GM18870 (cell line): ENCODE results near the gene SEMA7A.
"Not testable (repeated sequence)": the region's sequence is repeated elsewhere in the genome, so short reads cannot be mapped to it uniquely, and the experiment has no call there.

Experiments used
- ATAC-seq: cut with Tn5 transposase; IDR thresholded peaks from one replicate; pipeline ENCODE4 v1.9.1; 2021; ENCODE audit warnings: moderate library complexity; ENCODE audit not compliant: unreplicated experiment

The SEMA7A gene

DNA sequence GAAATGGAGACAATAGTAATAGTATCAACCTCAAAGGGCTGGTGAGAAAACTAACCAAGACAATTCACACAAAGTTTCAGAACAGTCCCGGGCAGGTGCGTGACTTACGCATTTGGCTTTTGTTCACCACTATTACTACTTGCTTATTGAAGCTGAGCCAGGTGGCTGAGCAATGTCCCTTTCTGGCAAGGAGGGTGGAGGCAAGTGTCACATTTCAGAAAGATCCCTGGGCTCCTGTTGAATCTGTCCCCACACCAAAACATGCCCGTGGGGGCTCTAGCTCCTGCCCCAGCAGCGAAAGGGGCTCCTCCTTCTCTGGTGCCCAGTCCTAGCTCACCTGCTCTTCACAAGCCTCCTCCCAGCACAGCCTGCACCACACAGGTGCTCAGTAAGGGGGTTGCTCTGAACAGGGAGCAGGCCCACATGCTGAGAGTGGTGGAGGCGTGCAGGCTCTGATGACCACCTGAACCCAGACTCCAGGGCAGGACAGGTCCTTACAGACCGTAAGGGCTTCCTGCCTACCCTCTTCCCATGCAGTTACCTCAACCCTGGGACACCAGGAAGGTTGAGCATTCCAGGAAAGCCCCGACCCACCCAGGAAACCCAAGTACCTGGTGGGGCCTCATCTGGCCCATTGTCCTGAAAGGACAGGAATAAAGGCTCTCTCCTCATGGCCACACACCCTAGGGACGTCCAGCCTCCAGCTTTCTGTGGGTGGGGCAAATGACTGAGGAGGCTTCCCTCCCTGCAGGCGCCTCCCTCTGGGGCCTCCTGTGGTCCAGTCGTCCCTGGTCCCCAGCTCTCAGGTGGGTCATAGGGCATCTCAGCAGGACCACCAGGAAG, 32.6 kb downstream of the SEMA7A start:
- no peak for ATAC-seq

DNA sequence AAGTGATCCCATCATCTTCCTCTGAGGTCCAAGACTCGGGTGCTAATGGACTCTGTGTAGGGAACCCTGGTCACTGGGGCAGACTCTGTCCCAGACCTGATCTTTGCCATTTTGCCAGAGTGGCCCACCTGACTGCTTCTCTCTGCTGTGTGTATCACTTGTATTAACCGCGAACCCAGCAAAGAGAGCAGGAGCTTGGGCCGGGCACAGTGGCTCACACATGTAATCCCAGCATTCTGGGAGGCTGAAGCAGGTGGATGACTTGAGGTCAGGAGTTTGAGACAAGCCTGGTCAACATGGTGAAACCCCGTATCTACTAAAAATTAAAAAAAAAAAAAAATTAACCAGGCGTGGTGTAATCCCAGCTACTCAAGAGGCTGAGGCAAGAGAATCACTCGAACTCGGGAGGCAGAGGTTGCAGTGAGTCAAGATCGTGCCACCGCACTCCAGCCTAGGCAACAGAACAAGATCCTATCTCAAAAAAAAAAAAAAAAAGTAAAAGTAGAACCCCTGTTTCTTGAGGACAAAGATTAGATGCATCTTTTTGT, 33.4 kb downstream of the SEMA7A start:
- no peak for ATAC-seq

DNA sequence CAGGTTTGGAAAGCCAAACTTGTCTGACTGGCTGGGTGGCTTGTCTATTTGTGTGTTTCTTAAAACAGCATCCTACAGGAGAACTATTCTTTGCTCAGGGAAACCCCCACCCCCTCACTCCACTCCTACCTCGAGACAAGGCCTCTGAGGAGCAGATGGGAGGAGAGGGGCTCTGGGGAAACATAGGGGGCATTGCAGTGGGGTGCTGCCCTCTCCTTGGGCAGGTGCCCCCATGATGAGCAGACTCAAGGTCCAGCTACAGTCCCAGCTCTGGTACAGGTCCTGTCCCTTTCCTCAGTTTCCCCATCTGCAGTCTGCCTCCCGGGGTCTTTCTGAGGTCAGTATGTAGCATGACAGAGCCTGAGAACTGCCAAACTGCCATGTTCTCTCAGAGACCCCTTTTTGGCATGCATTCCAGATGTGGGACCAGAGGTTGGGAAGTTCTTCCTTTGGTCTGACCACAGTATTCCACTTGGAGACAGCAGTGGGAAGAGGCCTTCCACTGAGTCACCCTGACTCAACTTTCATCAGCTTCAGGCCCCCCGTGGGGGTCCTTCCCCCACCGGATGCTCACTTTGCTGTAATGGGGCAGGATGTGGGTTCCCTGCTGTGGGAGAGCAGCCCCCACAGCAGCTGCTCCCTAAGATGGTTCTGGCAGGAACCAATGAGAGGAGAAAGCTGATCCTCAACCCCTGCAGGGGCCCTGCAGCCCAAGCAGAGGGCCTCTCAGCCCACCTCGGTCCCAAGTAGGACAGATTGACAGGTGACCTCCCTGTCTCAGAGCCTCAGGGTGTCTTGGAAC, 34.0 kb downstream of the SEMA7A start:
- ATAC-seq = no peak

DNA sequence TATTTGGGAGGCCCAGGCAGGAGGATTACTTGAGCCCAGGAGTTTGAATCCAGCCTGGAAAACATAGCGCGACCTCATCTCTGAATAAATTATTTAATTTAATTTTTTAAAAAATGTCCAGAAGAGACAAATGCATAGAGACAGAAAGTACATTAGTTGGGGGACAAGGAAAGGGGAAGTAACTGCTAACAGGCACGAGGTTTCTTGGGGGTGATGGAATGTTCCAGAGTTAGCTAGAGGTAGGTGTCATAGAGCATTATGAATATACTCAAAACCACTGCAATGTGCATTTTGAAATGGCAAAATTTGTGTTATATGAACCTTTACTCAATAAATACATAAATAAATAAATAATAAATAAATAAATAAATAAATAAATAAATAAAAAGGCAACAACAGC, 34.7 kb downstream of the SEMA7A start:
- ATAC-seq = no peak

DNA sequence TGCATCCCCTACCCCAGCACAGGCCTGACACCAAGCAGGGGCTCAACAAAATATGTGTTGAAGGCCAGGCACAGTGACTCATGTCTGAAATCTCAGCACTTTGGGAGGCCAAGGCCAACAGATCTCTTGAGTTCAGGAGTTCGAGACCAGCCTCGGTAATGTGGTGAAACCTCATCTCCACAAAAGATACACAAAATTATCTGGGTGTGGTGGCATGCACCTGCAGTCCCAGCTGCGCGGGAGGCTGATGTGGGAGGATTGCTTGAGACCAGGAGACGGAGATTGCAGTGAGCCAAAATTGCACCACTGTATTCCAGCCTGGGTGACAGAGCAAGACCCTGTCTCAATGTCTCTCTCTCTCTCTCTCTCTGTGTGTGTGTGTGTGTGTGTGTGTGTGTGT, 35.6 kb downstream of the SEMA7A start:
- ATAC-seq = no peak

DNA sequence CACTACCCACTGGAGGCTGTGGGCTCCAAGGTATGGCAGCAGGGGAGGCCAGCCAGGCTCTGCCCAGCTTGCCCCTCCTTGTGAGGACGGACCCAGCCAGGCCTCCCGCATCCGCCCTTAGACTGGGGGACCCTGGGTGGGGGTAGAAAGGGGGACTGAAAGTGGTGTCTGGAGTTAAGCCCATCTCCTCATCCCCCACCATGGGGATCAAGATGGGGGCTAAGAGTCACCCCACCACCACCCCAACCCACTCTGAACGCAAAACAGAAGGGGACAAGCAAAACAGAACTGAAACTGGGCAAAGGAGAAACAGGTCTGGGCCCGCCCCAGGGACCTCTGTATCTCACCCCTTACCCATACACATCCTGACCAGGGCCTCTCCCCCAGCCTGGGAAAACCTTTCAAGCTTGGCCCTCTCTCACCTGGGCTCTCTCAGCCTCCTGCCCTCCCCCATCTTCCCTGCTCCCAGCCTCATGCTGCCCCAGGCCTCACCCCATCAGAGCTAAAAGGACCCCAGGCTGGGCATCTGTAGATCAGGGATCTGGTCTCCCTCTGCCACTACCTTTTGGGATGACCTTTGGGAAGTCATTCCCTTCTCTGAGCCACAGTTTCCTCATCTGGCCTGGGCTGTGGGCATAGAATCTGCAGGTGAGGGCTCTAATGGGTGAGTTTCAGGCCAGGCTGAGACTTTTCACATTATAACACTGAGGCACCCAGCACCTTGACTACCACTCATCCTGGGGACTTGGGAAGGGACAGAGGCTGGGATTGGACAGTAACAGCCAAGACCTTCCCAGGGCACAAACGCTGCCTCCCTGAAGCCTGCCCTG, 36.3 kb downstream of the SEMA7A start:
- no peak for ATAC-seq

DNA sequence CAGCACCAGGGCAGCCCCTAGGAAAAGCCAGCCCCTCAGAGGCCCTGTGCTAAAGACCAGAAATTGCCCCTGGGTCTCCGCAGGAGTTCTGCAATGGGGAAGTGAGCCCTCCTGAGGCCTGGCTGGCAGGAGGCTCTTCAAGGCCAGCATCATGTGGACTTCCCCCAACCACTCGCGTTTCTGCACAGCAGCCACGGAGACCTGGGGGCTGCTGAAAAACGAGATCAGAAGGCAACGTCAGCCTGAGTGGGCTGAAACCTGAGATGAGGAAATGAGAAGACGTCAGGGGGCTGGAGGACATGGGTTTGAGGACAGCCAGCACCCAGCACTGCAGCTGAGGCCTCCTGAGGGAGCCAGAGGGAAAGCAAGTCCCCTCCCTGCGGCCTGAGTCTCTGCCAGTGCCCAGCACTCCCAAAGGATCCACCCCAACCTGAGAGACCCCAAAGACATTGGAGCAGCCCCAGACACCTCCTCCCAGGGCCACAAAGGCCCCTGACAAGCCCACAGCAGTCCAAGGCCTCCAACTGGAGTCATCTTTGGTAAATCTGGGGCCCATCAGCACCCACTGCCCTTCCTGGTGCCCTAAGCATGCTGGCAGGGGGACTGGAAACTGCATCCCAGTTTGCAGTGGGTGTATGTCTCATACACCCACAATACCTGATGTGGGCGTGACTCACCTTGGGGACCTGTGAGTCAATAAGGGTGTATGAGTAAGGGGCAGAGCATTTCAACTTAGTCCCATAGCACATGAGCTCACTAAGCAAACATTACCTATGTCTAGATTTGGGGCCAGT, 37.1 kb downstream of the SEMA7A start:
- ATAC-seq = peak; percentile 26

DNA sequence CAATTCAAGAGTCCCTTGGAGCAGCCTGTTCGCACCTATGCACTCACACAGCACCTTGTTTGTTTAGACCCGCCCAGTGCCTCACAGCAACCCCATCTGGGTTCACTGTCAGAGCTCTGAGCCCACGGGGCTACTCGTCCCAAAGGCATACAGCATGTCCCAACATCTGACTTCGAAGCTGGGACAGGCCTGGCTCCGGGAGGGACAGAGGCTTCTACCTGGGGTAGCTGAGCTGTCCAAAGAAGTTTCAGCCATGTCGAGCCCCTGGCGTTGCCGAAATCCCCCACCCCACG, 37.7 kb downstream of the SEMA7A start:
- no peak for ATAC-seq

DNA sequence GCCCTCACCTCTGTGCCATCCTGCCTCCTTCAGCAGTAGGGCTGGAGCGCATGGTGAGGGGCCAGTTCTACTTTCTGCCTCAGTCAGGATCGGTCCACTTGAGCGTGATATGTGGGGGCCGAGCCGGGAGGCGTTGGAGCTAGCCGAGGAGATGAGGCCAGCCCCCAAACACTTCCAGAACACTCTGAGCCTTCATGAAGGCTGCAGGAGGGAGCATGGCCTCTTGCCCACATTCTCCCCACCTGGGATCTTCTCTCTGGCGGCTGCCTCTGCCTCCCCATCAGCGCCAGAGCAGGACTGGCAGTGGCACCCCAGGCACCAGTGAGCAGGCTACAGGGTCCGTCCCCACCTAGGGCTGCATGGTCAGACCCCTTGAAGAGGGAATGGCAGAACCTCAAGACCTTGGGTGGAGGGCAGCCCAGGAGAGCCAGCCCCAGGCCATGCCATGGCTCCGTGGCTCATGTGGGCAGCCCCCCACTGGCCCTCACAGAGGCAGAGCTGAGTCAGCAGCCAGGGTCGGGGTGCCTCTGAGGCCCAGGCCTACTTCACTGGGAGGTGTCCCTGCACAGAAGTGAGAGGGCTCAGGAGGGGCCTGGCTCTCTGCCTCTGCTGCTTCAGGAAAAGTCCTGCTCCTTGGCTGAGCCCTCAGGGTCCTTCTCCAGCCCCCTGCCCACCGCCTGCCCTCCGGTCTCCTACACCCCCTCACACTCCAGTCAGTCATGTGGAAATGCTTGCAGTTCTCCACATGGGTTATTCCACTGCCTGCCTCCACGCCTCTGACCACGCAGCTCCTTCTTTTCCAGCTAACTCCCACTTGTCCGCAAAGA, 38.2 kb downstream of the SEMA7A start:
- no peak for ATAC-seq

DNA sequence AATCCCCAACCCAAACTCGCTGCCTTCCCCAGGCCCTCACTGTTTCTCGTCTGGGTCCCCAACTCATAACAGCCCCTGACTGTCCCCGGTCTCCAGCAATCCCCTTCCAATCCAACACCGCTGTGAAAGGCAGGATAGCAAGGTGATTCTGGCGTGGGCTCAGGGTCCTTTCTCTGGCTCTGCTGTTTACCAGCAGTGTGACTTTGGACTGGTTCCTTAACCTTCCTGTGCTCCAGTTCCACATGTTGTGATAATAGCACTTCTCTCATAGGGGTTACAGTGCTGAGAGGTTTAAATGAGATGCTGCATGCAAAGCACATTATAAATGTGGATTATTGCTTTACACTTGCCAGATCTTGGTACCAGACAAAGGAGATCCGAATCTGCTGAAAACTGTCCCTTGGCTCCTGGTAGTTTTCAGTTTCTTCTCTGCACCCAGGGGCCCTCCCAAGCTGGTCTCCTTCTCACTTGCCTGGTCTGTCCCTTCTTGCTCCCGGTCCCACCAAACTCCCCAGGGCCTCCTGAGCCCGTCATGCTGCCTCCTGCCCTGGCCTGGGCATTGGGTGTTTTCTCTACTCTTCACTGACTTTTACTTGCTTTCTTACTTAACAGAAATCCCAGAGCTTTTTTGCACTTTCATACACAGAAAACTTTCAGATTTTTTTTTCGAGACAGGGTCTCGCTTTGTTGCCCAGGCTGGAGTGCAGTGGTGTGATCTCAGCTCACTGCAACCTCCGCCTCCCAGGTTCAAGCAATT, 39.5 kb downstream of the SEMA7A start:
- no peak for ATAC-seq

DNA sequence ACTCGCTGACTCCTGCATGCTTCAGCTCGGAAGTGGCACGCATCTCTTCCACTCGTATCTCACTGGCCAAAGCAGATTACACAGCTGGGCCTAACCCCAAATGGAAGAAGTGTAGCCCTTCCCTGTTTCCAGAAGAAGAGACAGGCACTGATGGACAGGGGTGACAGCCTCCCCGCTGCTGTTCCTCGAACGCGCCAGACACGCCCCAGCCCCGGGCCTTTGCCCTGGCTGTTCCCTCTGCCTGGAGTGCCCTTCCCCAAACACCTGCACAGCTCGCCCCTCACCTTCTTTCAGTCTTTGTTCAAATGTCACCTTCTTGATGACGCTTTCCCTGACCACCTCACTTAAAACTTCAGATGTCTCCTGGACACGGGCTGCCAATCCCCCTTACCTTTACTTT, 40.3 kb downstream of the SEMA7A start:
- ATAC-seq = no peak

DNA sequence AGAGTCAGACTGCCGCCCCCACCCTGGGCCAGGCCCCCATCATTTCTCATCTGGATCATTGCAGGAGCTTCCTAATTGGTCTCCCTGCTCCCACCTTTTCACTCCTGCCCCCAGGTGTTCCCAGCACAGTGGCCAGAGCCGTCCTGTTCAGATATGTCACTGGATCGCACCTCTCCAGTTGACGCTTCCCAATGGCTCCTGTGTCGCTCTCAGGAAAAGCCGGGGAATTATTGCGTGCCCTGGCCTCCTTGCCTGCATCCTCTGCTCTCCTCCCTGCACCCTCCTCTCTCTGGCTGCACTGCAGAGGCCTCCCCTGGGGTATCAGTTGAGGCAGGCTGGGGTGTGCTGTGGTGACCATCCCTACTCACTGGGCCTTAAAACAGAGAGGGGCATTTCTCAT, 40.9 kb downstream of the SEMA7A start:
- no peak for ATAC-seq

DNA sequence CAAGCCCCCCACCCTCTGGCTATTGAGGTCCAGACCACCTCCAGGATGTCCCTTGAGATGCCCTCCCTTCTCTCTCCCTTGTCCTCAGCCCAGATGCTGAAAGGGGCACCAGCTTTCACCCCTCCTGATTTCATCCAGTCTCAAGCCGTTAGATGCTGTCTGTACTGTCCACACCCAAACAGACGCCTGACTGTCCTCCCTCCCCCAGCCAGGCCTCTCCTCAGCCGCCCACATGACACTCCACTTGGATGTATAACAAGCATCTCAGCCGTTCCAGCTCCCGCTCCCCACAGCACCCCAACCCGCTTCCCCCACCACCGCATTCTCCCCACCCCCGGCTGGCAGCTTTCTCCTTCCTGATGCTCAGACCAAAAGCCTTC, 41.3 kb downstream of the SEMA7A start:
- ATAC-seq = no peak

DNA sequence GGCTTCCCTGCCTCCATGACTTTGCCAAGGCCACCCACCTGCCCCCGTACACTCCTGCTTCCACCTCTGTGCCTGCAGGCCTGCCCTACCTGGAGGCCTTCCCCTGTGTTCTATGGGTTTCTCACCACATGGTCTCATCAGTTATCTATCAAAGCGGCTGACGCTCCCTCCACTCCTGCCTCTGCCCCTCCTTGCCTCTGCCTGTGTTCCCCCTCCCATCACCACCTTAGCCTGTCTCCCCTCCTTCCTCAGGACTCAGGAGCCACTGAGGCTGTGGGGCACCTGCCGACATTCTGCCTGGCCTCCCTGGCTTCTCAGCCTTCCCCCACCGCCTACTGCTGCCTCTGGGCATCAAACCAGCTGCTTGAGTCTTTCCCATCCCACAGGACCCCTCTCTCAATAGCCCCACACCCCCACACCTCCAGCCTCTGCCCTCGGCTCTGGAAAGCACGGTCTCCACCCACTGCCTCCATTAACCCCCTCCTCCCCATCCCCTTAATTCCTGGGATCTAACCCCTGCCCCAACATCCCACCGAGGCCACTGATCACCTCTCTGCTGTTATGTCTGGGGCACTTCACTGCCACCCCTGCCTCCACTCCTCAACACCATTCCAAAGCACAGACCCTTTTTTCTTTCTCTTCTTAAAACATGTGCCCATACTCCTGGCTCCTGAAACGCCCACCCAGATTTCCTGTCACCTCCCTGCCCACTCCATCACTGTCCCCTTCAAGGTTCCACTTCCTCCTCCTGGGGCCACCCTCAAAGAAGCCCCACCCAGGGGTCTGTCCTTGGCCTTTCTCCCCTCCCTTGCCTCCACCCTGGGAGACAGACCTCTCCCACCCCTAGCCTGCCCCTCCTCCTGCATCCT, 41.9 kb downstream of the SEMA7A start:
- ATAC-seq = no peak

DNA sequence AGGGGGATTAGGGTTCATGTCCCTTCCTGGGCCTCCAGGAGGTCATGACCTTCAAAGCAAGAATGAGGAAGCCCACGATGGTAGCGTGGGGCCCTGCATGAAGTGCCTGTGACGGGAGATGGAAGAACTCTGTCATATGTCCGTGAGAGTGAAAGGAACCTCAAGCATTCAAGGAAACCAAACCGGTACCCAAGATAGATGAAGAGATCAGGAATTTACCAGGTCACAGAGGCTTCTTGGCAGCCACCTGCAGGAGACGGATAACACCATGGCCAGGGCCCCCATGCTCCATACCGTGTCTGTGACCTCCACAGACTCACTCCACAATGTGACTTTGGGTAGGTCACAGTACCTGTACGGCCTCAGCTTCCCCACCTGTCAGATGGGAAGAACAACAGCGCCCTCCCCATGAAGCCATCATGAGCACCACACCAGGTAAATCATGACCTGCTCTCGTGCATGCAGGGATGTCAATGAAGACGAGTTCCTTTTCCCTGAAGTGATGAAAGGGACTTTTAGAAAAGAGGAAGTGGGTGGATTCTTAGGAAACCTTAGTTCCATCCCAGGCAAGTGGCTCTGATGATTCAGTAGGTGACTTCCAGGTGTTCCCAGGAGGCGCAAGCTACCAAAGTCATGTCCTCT, 43.0 kb downstream of the SEMA7A start:
- no peak for ATAC-seq

DNA sequence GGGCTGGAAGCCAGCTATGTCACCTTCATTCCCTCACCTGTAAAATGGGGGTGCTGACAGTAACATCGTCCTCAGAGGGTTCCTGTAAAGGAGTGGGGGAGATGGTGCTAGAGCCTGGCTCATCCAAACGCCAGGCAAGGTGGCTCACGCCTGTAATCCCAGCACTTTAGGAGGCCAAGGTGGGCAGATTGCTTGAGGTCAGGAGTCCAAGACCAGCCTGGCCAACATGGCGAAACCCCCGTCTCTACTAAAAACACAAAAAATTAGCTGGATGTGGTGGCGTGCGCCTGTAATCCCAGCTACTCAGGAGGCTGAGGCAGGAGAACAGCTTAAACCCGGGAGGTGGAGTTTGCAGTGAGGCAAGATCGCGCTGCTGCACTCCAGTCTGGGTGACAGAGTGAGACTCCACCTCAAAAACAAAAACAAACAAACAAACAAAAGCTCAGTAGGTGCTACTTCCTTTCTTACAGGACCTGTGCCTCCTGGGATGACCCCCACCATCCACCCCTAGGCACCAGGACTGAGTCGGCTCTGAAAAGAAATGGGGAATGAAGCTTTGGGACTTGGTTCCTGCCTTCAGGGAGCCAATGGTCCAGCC, 43.6 kb downstream of the SEMA7A start:
- not testable (repeated sequence) for ATAC-seq
